HEK293 (cell line): ENCODE measurements around the gene HOXB7.

Source experiments
- CTCF ChIA-PET: fragments of 350-600 bp; formaldehyde crosslinking; extraction: SDS; loops from one replicate; lab custom pipeline; 2021; ENCODE audit warnings: antibody characterized with exemption; lab: Yijun Ruan, JAX
- POLR2A ChIA-PET: fragments of 300-600 bp; formaldehyde crosslinking; extraction: SDS; loops from one replicate; lab custom pipeline; 2020; ENCODE audit warnings: antibody characterized with exemption, inconsistent platforms; lab: Yijun Ruan, JAX
- H3K27ac ChIP-seq: fragments of 200-500 bp; sonication (Bioruptor generic); 2 replicates; pipeline ENCODE4 v1.5.1; 2014; ENCODE audit warnings: low read depth, low read length, control low read depth, inconsistent platforms; ENCODE audit errors: extremely low read depth
- H3K36me3 ChIP-seq, 2 experiments: fragments of 200-500 bp in 1 of 2; sonication (Bioruptor generic) in 1 of 2; 1 replicate in 1 of 2; 2 replicates in 1 of 2; pipeline ENCODE4 v1.5.1; 2014 to 2017; ENCODE audit warnings: inconsistent platforms in 2 of 2, low read length in 2 of 2; ENCODE audit not compliant: control insufficient read depth in 2 of 2, insufficient read depth in 1 of 2
- H3K4me1 ChIP-seq: fragments of 200-500 bp; sonication (Bioruptor generic); 2 replicates; pipeline ENCODE4 v1.5.1; 2014; ENCODE audit warnings: mild to moderate bottlenecking, low read length, inconsistent platforms; ENCODE audit not compliant: control insufficient read depth, insufficient read depth
- H3K4me3 ChIP-seq: 2 replicates; pipeline ENCODE4 v1.5.1; 2011; ENCODE audit warnings: low read depth, mild to moderate bottlenecking, control low read depth, low read length, moderate library complexity
- H3K9me3 ChIP-seq: fragments of 200-500 bp; sonication (Bioruptor generic); 2 replicates; pipeline ENCODE4 v1.5.1; 2014; ENCODE audit warnings: low read depth, low read length, inconsistent platforms; ENCODE audit not compliant: control insufficient read depth, insufficient read depth
- KLF9 ChIP-seq: fragments of 450-650 bp; formaldehyde crosslinking; IDR thresholded peaks from 2 replicates; pipeline ENCODE4 v1.5.1; 2016; ENCODE audit warnings: missing biosample characterization, missing genetic modification characterization, low read depth
- OVOL3 ChIP-seq: fragments of 450-650 bp; formaldehyde crosslinking; IDR thresholded peaks from 2 replicates; pipeline ENCODE4 v1.5.1; 2016; ENCODE audit warnings: missing biosample characterization, missing genetic modification characterization
- RBAK ChIP-seq: fragments of 450-650 bp; formaldehyde crosslinking; IDR thresholded peaks from 2 replicates; pipeline ENCODE4 v1.5.1; 2016; ENCODE audit warnings: missing biosample characterization, missing genetic modification characterization
- ZBTB17 ChIP-seq: fragments of 450-650 bp; formaldehyde crosslinking; IDR thresholded peaks from 2 replicates; pipeline ENCODE4 v1.5.1; 2016; ENCODE audit warnings: missing biosample characterization, missing genetic modification characterization
- ZBTB48 ChIP-seq: fragments of 450-650 bp; formaldehyde crosslinking; IDR thresholded peaks from 2 replicates; pipeline ENCODE4 v1.5.1; 2016; ENCODE audit warnings: missing biosample characterization, missing genetic modification characterization
- ZBTB7A ChIP-seq: fragments of 450-650 bp; formaldehyde crosslinking; IDR thresholded peaks from 2 replicates; pipeline ENCODE4 v1.5.1; 2016; ENCODE audit warnings: low read depth, missing biosample characterization, missing genetic modification characterization
- ZFHX2 ChIP-seq: fragments of 450-650 bp; formaldehyde crosslinking; conservative IDR thresholded peaks from 2 replicates; pipeline ENCODE4 v1.5.1; 2016; ENCODE audit warnings: missing biosample characterization, missing genetic modification characterization
- ZFP41 ChIP-seq: fragments of 450-650 bp; formaldehyde crosslinking; IDR thresholded peaks from 2 replicates; pipeline ENCODE4 v1.5.1; 2016; ENCODE audit warnings: missing biosample characterization, missing genetic modification characterization, borderline replicate concordance
- ZNF10 ChIP-seq: fragments of 450-650 bp; formaldehyde crosslinking; IDR thresholded peaks from 2 replicates; pipeline ENCODE4 v1.5.1; 2017; ENCODE audit warnings: missing biosample characterization, missing genetic modification characterization
- ZNF140 ChIP-seq: fragments of 450-650 bp; formaldehyde crosslinking; IDR thresholded peaks from 2 replicates; pipeline ENCODE4 v1.5.1; 2016; ENCODE audit warnings: missing biosample characterization, missing genetic modification characterization
- ZNF202 ChIP-seq: fragments of 450-650 bp; formaldehyde crosslinking; IDR thresholded peaks from 2 replicates; pipeline ENCODE4 v1.5.1; 2016; ENCODE audit warnings: missing biosample characterization, missing genetic modification characterization, borderline replicate concordance
- ZNF223 ChIP-seq: fragments of 450-650 bp; formaldehyde crosslinking; IDR thresholded peaks from 2 replicates; pipeline ENCODE4 v1.5.1; 2016; ENCODE audit warnings: missing biosample characterization, missing genetic modification characterization
- ZNF239 ChIP-seq: fragments of 450-650 bp; formaldehyde crosslinking; IDR thresholded peaks from 2 replicates; pipeline ENCODE4 v1.5.1; 2016; ENCODE audit warnings: missing biosample characterization, missing genetic modification characterization
- ZNF274 ChIP-seq, 2 experiments: fragments of 200-500 bp in 1 of 2; fragments of 450-650 bp in 1 of 2; sonication (Bioruptor generic) in 1 of 2; formaldehyde crosslinking in 1 of 2; IDR thresholded peaks; 2 replicates each; pipeline versions ENCODE4 v1.5.1 to v1.6.1; 2014 to 2016; ENCODE audit warnings: borderline replicate concordance in 1 of 2, inconsistent platforms in 1 of 2, low read length in 1 of 2, missing biosample characterization in 1 of 2, missing genetic modification characterization in 1 of 2
- ZNF311 ChIP-seq: fragments of 450-650 bp; formaldehyde crosslinking; IDR thresholded peaks from 2 replicates; pipeline ENCODE4 v1.5.1; 2017; ENCODE audit warnings: missing biosample characterization, missing genetic modification characterization, borderline replicate concordance
- ZNF473 ChIP-seq: fragments of 450-650 bp; formaldehyde crosslinking; IDR thresholded peaks from 2 replicates; pipeline ENCODE4 v1.5.1; 2017; ENCODE audit warnings: missing biosample characterization, missing genetic modification characterization
- ZNF530 ChIP-seq: fragments of 450-650 bp; formaldehyde crosslinking; IDR thresholded peaks from 2 replicates; pipeline ENCODE4 v1.5.1; 2016; ENCODE audit warnings: low read depth, missing biosample characterization, missing genetic modification characterization
- ZNF624 ChIP-seq: fragments of 450-650 bp; formaldehyde crosslinking; IDR thresholded peaks from 2 replicates; pipeline ENCODE4 v1.5.1; 2017; ENCODE audit warnings: missing biosample characterization, missing genetic modification characterization
- ZNF792 ChIP-seq: fragments of 450-650 bp; formaldehyde crosslinking; IDR thresholded peaks from 2 replicates; pipeline ENCODE4 v1.5.1; 2016; ENCODE audit warnings: missing biosample characterization, missing genetic modification characterization
- TF ChIP-seq, protein P1 (sequence below): fragments of 450-650 bp; formaldehyde crosslinking; IDR thresholded peaks from 2 replicates; pipeline ENCODE4 v1.5.1; 2016; ENCODE audit warnings: missing biosample characterization, missing genetic modification characterization
- TF ChIP-seq, protein P2 (sequence below): fragments of 450-650 bp; formaldehyde crosslinking; IDR thresholded peaks from 2 replicates; pipeline ENCODE4 v1.5.1; 2016; ENCODE audit warnings: missing biosample characterization, missing genetic modification characterization
- TF ChIP-seq, protein P3 (sequence below): fragments of 450-650 bp; formaldehyde crosslinking; IDR thresholded peaks from 2 replicates; pipeline ENCODE4 v1.5.1; 2016; ENCODE audit warnings: missing biosample characterization, missing genetic modification characterization
- TF ChIP-seq, protein P4 (sequence below): fragments of 450-650 bp; IDR thresholded peaks from 2 replicates; pipeline ENCODE4 v1.5.1; 2018; ENCODE audit warnings: missing biosample characterization, mild to moderate bottlenecking, missing genetic modification characterization
- TF ChIP-seq, protein P5 (sequence below): fragments of 450-650 bp; formaldehyde crosslinking; IDR thresholded peaks from 2 replicates; pipeline ENCODE4; 2016; ENCODE audit warnings: missing biosample characterization, missing genetic modification characterization

Gene HOXB7

DNA sequence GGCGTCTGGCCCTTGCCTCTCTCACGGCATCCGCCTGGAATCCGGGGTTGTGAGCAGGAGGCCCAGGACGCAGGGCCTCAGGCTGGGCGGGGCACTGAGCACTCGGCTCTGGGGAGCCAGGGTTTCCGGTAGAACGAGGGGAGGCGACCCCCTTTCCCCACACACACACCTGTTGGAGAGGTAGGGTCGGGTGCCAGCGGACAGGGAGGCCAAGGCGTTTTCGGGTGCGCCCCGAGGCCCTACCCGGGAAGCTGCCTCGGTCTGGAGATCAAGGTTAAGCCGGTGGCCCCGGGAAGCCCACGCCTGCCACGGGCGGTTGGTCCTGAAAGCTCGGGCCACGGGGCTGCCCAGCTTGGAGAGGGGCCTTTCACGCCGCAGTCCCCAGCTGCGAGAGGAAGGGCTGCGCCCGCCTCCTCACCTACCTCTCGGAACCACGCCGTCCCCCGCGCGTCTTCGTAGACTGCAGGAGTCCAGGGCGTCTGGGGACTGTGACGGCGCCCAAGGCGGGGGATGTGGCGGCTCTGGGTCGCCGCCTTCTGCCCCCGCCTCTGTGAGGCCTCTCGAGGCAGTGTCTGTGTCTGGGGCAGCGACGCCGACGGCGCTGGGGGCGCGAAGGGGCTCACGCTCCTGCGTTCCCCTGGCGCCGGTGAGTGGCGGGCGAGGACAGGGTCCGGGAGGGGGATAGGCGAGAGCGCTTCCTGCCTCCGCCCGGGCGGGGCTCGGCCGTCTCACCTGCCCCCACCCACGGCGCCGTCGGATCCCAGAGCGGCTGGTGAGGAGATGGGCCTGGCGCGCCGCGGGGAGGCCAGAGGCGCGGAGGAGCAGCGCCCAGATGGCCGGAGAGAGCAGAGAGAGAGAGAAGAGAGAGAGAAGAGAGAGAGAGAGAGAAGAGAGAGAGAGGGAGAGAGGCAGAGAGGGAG is 35.6 kb upstream of the HOXB7 start:
- ChIA-PET CTCF (interaction anchor here (0.6 to 1.6 kb wide), 5 partner anchors 10 to 383 kb away, joined by 3 to 6 read pairs (median 3); no protein-coding TSS in a partner anchor), POLR2A (interaction anchor here (0.6 to 3.5 kb wide), 8 partner anchors 10 to 349 kb away, joined by 3 to 23 read pairs (median 4); partner anchors contain the start of gene HOXB9)
- peak overlapping the region; percentile 80 for H3K4me3 ChIP-seq
- H3K36me3 ChIP-seq, result peaks cover 0 to 20% of the 10 kb centered on the region in 2 experiments; a peak in 1 of 3 replicates
- H3K9me3 ChIP-seq, result no peaks in the 10 kb centered on the region
- H3K4me1 ChIP-seq, result peaks cover 6% of the 10 kb centered on the region
- H3K27ac ChIP-seq, result peak overlapping the region; percentile 93
- TF ChIP-seq ZNF311 (tag by site-specific recombination) (no peak), ZNF473 (no peak), ZNF792 (tag by site-specific recombination) (no peak), ZFP41 (tag by site-specific recombination) (no peak), ZBTB7A (tag by site-specific recombination) (peak; percentile 52; the same call in 1 of the 2 replicates), ZBTB17 (peak; percentile 98), ZNF202 (tag by site-specific recombination) (no peak), ZNF10 (tag by site-specific recombination) (no peak), OVOL3 (tag by site-specific recombination) (peak; percentile 37; the same call in 1 of the 2 replicates), ZNF223 (tag by site-specific recombination) (no peak), ZNF140 (tag by site-specific recombination) (no peak), ZNF624 (tag by site-specific recombination) (no peak), ZBTB48 (peak; percentile 61), ZFHX2 (tag by site-specific recombination) (peak; percentile 96), RBAK (tag by site-specific recombination) (no peak), ZNF530 (no peak), KLF9 (tag by site-specific recombination) (peak; percentile 54), ZNF239 (tag by site-specific recombination) (0 out of 2 replicates have a peak, but pooled peaks have one; percentile 1), ZNF274 (IDR thresholded peaks at IDR 0.05; ENCODE audit: low read length) (no peak), ZNF274 (tag by site-specific recombination; IDR thresholded peaks at IDR 0.05; ENCODE audit: borderline replicate concordance) (no peak)
- TF ChIP-seq, protein P1, sequence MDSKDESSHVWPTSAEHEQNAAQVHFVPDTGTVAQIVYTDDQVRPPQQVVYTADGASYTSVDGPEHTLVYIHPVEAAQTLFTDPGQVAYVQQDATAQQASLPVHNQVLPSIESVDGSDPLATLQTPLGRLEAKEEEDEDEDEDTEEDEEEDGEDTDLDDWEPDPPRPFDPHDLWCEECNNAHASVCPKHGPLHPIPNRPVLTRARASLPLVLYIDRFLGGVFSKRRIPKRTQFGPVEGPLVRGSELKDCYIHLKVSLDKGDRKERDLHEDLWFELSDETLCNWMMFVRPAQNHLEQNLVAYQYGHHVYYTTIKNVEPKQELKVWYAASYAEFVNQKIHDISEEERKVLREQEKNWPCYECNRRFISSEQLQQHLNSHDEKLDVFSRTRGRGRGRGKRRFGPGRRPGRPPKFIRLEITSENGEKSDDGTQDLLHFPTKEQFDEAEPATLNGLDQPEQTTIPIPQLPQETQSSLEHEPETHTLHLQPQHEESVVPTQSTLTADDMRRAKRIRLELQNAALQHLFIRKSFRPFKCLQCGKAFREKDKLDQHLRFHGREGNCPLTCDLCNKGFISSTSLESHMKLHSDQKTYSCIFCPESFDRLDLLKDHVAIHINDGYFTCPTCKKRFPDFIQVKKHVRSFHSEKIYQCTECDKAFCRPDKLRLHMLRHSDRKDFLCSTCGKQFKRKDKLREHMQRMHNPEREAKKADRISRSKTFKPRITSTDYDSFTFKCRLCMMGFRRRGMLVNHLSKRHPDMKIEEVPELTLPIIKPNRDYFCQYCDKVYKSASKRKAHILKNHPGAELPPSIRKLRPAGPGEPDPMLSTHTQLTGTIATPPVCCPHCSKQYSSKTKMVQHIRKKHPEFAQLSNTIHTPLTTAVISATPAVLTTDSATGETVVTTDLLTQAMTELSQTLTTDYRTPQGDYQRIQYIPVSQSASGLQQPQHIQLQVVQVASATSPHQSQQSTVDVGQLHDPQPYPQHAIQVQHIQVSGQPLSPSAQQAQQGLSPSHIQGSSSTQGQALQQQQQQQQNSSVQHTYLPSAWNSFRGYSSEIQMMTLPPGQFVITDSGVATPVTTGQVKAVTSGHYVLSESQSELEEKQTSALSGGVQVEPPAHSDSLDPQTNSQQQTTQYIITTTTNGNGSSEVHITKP (tag by site-specific recombination), result peak; percentile 71; the same call in 1 of the 2 replicates
- TF ChIP-seq, protein P2, sequence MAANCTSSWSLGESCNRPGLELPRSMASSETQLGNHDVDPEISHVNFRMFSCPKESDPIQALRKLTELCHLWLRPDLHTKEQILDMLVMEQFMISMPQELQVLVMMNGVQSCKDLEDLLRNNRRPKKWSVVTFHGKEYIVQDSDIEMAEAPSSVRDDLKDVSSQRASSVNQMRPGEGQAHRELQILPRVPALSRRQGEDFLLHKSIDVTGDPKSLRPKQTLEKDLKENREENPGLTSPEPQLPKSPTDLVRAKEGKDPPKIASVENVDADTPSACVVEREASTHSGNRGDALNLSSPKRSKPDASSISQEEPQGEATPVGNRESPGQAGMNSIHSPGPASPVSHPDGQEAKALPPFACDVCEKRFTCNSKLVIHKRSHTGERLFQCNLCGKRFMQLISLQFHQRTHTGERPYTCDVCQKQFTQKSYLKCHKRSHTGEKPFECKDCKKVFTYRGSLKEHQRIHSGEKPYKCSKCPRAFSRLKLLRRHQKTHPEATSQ (tag by site-specific recombination), result no peak
- TF ChIP-seq, protein P3, sequence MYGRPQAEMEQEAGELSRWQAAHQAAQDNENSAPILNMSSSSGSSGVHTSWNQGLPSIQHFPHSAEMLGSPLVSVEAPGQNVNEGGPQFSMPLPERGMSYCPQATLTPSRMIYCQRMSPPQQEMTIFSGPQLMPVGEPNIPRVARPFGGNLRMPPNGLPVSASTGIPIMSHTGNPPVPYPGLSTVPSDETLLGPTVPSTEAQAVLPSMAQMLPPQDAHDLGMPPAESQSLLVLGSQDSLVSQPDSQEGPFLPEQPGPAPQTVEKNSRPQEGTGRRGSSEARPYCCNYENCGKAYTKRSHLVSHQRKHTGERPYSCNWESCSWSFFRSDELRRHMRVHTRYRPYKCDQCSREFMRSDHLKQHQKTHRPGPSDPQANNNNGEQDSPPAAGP (tag by site-specific recombination), result no peak; the same call in none of the 2 replicates
- TF ChIP-seq, protein P4, sequence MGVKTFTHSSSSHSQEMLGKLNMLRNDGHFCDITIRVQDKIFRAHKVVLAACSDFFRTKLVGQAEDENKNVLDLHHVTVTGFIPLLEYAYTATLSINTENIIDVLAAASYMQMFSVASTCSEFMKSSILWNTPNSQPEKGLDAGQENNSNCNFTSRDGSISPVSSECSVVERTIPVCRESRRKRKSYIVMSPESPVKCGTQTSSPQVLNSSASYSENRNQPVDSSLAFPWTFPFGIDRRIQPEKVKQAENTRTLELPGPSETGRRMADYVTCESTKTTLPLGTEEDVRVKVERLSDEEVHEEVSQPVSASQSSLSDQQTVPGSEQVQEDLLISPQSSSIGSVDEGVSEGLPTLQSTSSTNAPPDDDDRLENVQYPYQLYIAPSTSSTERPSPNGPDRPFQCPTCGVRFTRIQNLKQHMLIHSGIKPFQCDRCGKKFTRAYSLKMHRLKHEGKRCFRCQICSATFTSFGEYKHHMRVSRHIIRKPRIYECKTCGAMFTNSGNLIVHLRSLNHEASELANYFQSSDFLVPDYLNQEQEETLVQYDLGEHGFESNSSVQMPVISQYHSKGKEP (tag by site-specific recombination), result no peak
- TF ChIP-seq, protein P5, sequence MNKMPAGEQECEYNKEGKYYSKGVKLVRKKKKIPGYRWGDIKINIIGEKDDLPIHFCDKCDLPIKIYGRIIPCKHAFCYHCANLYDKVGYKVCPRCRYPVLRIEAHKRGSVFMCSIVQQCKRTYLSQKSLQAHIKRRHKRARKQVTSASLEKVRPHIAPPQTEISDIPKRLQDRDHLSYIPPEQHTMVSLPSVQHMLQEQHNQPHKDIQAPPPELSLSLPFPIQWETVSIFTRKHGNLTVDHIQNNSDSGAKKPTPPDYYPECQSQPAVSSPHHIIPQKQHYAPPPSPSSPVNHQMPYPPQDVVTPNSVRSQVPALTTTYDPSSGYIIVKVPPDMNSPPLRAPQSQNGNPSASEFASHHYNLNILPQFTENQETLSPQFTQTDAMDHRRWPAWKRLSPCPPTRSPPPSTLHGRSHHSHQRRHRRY (tag by site-specific recombination), result 0 out of 2 replicates have a peak, but pooled peaks have one; percentile 33
